Keratinocyte (primary cell): Measurements from ENCODE around the gene OSTN. TPM values are rescaled to one million over a fixed set of nuclear protein-coding genes. Genes with fewer than 3 reads are reported as not detected.
"Not testable (repeated sequence)": the region's sequence is repeated elsewhere in the genome, so short reads cannot be mapped to it uniquely, and the experiment has no call there.

Source experiments
- DNase-seq: peaks from one replicate; pipeline ENCODE4 v3.0.0-alpha.2; 2011; ENCODE audit warnings: low read depth, missing footprints, low spot score
- FAIRE-seq: peaks from 2 replicates; lab custom pipeline; 2011; peaks lifted over from hg19 to GRCh38; lab: Jason Lieb, UNC
- H2AFZ ChIP-seq: 2 replicates; pipeline ENCODE4 v1.6.0; 2012; ENCODE audit warnings: low read length, control low read depth, inconsistent platforms; ENCODE audit not compliant: control insufficient read depth
- H3K27ac ChIP-seq: 2 replicates; pipeline ENCODE4 v1.5.1; 2011; ENCODE audit warnings: low read length; ENCODE audit not compliant: control insufficient read depth, insufficient read depth
- H3K27me3 ChIP-seq: 3 replicates; pipeline ENCODE4 v1.6.0; 2011; ENCODE audit warnings: low read length; ENCODE audit not compliant: control insufficient read depth, insufficient read depth; ENCODE audit errors: extremely low read depth
- H3K36me3 ChIP-seq, 2 experiments: 2 replicates in 1 of 2; 3 replicates in 1 of 2; pipeline ENCODE4 v1.5.1; 2011; ENCODE audit warnings: low read length in 2 of 2, mild to moderate bottlenecking in 1 of 2; ENCODE audit not compliant: control insufficient read depth in 2 of 2, insufficient read depth in 2 of 2; ENCODE audit errors: extremely low read depth in 1 of 2
- H3K4me1 ChIP-seq: 3 replicates; pipeline ENCODE4 v1.5.1; 2011; ENCODE audit warnings: low read length; ENCODE audit not compliant: control insufficient read depth, insufficient read depth; ENCODE audit errors: extremely low read depth
- H3K4me2 ChIP-seq: 3 replicates; pipeline ENCODE4 v1.6.0; 2011; ENCODE audit warnings: low read depth, low read length; ENCODE audit not compliant: control insufficient read depth, insufficient read depth; ENCODE audit errors: extremely low read depth
- H3K4me3 ChIP-seq, 3 experiments: fragments of 200-600 bp in 1 of 3; sonication (generic) in 1 of 3; 2 replicates in 2 of 3; 3 replicates in 1 of 3; pipeline ENCODE4 v1.5.1; 2011 to 2016; ENCODE audit warnings: low read length in 3 of 3, mild to moderate bottlenecking in 3 of 3, control low read depth in 2 of 3, inconsistent platforms in 1 of 3, low read depth in 1 of 3, mixed read lengths in 1 of 3, mixed run types in 1 of 3, moderate library complexity in 1 of 3; ENCODE audit not compliant: control insufficient read depth in 2 of 3, insufficient read depth in 2 of 3; ENCODE audit errors: extremely low read depth in 1 of 3
- H3K79me2 ChIP-seq: 2 replicates; pipeline ENCODE4 v1.6.0; 2012; ENCODE audit warnings: low read length; ENCODE audit not compliant: control insufficient read depth, insufficient read depth
- H3K9ac ChIP-seq: 3 replicates; pipeline ENCODE4 v1.6.0; 2011; ENCODE audit warnings: low read length; ENCODE audit not compliant: control insufficient read depth, insufficient read depth; ENCODE audit errors: extremely low read depth
- H3K9me1 ChIP-seq: 3 replicates; pipeline ENCODE4 v1.6.0; 2011; ENCODE audit warnings: low read length; ENCODE audit not compliant: control insufficient read depth, insufficient read depth; ENCODE audit errors: extremely low read depth
- H3K9me3 ChIP-seq: 2 replicates; pipeline ENCODE4 v1.5.1; 2012; ENCODE audit warnings: low read depth, low read length; ENCODE audit not compliant: control insufficient read depth
- H4K20me1 ChIP-seq: 3 replicates; pipeline ENCODE4 v1.6.0; 2011; ENCODE audit warnings: low read length; ENCODE audit not compliant: control insufficient read depth, insufficient read depth; ENCODE audit errors: extremely low read depth
- CTCF ChIP-seq, 3 experiments: IDR thresholded peaks in 1 of 3; conservative IDR thresholded peaks in 1 of 3; optimal IDR thresholded peaks in 1 of 3; 2 replicates in 2 of 3; 3 replicates in 1 of 3; pipeline versions ENCODE3 to v1.5.1; 2011; ENCODE audit warnings: low read length in 3 of 3, mild to moderate bottlenecking in 3 of 3, moderate library complexity in 2 of 3, control low read depth in 1 of 3, inconsistent platforms in 1 of 3; ENCODE audit not compliant: insufficient read depth in 2 of 3; ENCODE audit errors: extremely low read depth in 1 of 3
- EZH2 ChIP-seq: IDR thresholded peaks from one replicate; pipeline ENCODE4 v1.6.1; 2012; ENCODE audit warnings: inconsistent platforms, mild to moderate bottlenecking, low read length, moderate library complexity
- dilution Hi-C: fragments of 300-500 bp; cut with MboI; formaldehyde crosslinking; loops from one replicate; pipeline ENCODE4 v1.7.0; 2020; ENCODE audit warnings: low sequenced_read_pairs; ENCODE audit not compliant: extremely low pct_ligation_motif_present
- polyA plus RNA-seq, 5 experiments: library from polyadenylated mRNA; depleted of rRNA in 3 of 5; stranded (reverse) in 3 of 5; stranded (forward) in 1 of 5; unstranded in 1 of 5; fragments of >200 nt; gene quantifications; 1 replicate in 1 of 5; 2 replicates in 3 of 5; 3 replicates in 1 of 5; pipeline versions ENCODE4 v1.2.1 to v1.2.3, GENCODE V29; 2011 to 2012; ENCODE audit warnings: missing spikeins in 2 of 5, low read depth in 1 of 5, low replicate concordance in 1 of 5

The OSTN gene
- polyA plus RNA-seq, 1 donor (not counting 4 experiments of a cell fraction or from before 2014, with no cell fraction given): not detected

GRCh38 chr3:191269289-191270085, 70.4 kb downstream of the OSTN start:
- Histone ChIP-seq H3K9me1 (no peaks in the 10 kb centered on the region), H3K4me1 (no peaks in the 10 kb centered on the region), H3K4me2 (no peak overlapping the region), H3K9me3 (no peaks in the 10 kb centered on the region), H2AFZ (no peak overlapping the region), H3K36me3 (no peaks in the 10 kb centered on the region), H4K20me1 (no peaks in the 10 kb centered on the region), H3K4me3 (no peak overlapping the region), H3K27me3 (no peaks in the 10 kb centered on the region), H3K27ac (no peak overlapping the region), H3K9ac (no peak overlapping the region), H3K79me2 (no peaks in the 10 kb centered on the region)
- dilution Hi-C loops: no loop called here
- TF ChIP-seq CTCF (optimal IDR thresholded peaks at IDR 0.05 in 1 of 3, IDR thresholded peaks at IDR 0.05 in 1 of 3, conservative IDR thresholded peaks at IDR 0.05 in 1 of 3; ENCODE audit: extremely low read depth in 1 of 3, insufficient read depth in 2 of 3, low read length in 3 of 3): no peak
- no peak for TF ChIP-seq EZH2
- FAIRE-seq (no peak), DNase-seq (no peak)

- DNase-seq, dilution Hi-C loops: not testable (repeated sequence)
Observed at GRCh38 chr3:191275244-191275643, 76.2 kb downstream of the OSTN start.

More at GRCh38 chr3:191275244-191275643, 76.2 kb downstream of the OSTN start:
- not testable (repeated sequence) for H3K27ac ChIP-seq, H3K4me1 ChIP-seq, H2AFZ ChIP-seq, H3K9me3 ChIP-seq, H3K9me1 ChIP-seq, H3K36me3 ChIP-seq, H3K9ac ChIP-seq, H3K27me3 ChIP-seq, H3K79me2 ChIP-seq, H3K4me3 ChIP-seq, H3K4me2 ChIP-seq, H4K20me1 ChIP-seq, FAIRE-seq
